ENCODE measurements around the gene CALCOCO1. TPM values are rescaled to one million over a fixed set of nuclear protein-coding genes. Genes with fewer than 3 reads are reported as not detected.

The CALCOCO1 gene
- total and polyA plus RNA-seq, 9 of the 15 experiments (the other 6 are each of a cell fraction or from before 2014, with no cell fraction given) = 1.9 to 31.8 (median 11.0) TPM

- TF ChIP-seq ZBTB11 (CRISPR knock-in tag; IDR thresholded peaks at IDR 0.05) = no peak
- TF ChIP-seq CHD1 (IDR thresholded peaks at IDR 0.05; ENCODE audit: low read length) = no peak
Measured at GRCh38 chr12:53754633-53755264, 27.5 kb upstream of the CALCOCO1 start (continued).

- no peaks in the 10 kb centered on the region for H3K9me3 ChIP-seq (replicated peaks; ENCODE audit: control insufficient read depth, insufficient read depth, low read depth, low read length)
- BruUV-seq (replicated peaks) = no TSS peak
- no peak overlapping the region for H2AFZ ChIP-seq (ENCODE audit: low read depth, low read length)
- no peaks in the 10 kb centered on the region for H3K79me2 ChIP-seq (ENCODE audit: control insufficient read depth, insufficient read depth, low read length)
- no peak for ATAC-seq
- in situ Hi-C loops (cut with MboI) = loop anchor here (25.0 kb wide), 1 partner anchor 458 kb away; no protein-coding TSS in a partner anchor
- no peaks in the 10 kb centered on the region for H3K36me3 ChIP-seq (ENCODE audit: control insufficient read depth, insufficient read depth, low read length)
- whole genome bisulfite sequencing (ENCODE audit: insufficient coverage, low coverage, missing lambda C conversion rate) = 0% methylated on average over 7 of the region's 7 CpGs
- CTCF ChIA-PET (ENCODE audit: low intra/inter-chr PET ratio) = interaction anchor here (0.5 kb wide), 1 partner anchor 9 kb away, joined by 4 read pairs; no protein-coding TSS in a partner anchor
- H3K9me1 ChIP-seq (ENCODE audit: control insufficient read depth, insufficient read depth, low read length) = no peaks in the 10 kb centered on the region
- H3K27ac ChIP-seq (ENCODE audit: extremely low read depth, low read depth, low read length) = no peak overlapping the region
- no peak for DNase-seq (ENCODE audit: extremely low read depth in 1 of 4, low spot score in 3 of 4)
- H4K20me1 ChIP-seq (replicated peaks; ENCODE audit: control insufficient read depth, insufficient read depth, low read length) = 0 out of 2 replicates have a peak, but pooled peaks cover 4% of the 10 kb centered on the region
- H3K4me3 ChIP-seq = no peak overlapping the region
- no peak overlapping the region for H3K4me2 ChIP-seq (ENCODE audit: insufficient read depth, low read length)
- no peak overlapping the region for H3K9ac ChIP-seq (ENCODE audit: insufficient read depth in 1 of 2, low read depth in 2 of 2, low read length in 2 of 2)
- POLR2A ChIA-PET = interaction anchor here (1.6 kb wide), 1 partner anchor 54 kb away, joined by 4 read pairs; no protein-coding TSS in a partner anchor
- no peak for FAIRE-seq
- H3K4me1 ChIP-seq (replicated peaks in 1 of 2; ENCODE audit: control insufficient read depth in 2 of 2, insufficient read depth in 2 of 2, low read length in 2 of 2) = peaks cover 2 to 19% of the 10 kb centered on the region in 2 experiments; a peak in 3 of 5 replicates
- intact Hi-C loops (cut with micrococcal nuclease) = no loop called here
- peaks cover 53 to 84% of the 10 kb centered on the region in 2 experiments for H3K27me3 ChIP-seq (ENCODE audit: control insufficient read depth in 2 of 2, insufficient read depth in 2 of 2, low read length in 2 of 2)
- TF ChIP-seq, protein P1, sequence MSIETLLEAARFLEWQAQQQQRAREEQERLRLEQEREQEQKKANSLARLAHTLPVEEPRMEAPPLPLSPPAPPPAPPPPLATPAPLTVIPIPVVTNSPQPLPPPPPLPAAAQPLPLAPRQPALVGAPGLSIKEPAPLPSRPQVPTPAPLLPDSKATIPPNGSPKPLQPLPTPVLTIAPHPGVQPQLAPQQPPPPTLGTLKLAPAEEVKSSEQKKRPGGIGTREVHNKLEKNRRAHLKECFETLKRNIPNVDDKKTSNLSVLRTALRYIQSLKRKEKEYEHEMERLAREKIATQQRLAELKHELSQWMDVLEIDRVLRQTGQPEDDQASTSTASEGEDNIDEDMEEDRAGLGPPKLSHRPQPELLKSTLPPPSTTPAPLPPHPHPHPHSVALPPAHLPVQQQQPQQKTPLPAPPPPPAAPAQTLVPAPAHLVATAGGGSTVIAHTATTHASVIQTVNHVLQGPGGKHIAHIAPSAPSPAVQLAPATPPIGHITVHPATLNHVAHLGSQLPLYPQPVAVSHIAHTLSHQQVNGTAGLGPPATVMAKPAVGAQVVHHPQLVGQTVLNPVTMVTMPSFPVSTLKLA (conservative IDR thresholded peaks at IDR 0.05) = no peak
- TF ChIP-seq ZBTB11 (CRISPR knock-in tag; IDR thresholded peaks at IDR 0.05) (no peak), ZNF766 (CRISPR knock-in tag; conservative IDR thresholded peaks at IDR 0.05) (no peak), HDAC8 (tag; IDR thresholded peaks at IDR 0.05) (no peak), BRF1 (IDR thresholded peaks at IDR 0.05; ENCODE audit: borderline replicate concordance, extremely low read depth, insufficient read length) (no peak), ERF (CRISPR knock-in tag; IDR thresholded peaks at IDR 0.05) (no peak), ZNF764 (CRISPR knock-in tag; IDR thresholded peaks at IDR 0.05; ENCODE audit: low read depth) (no peak)
Measured at GRCh38 chr12:53754188-53754585, 26.9 kb upstream of the CALCOCO1 start.
